Measurements from ENCODE around the gene SSTR4.

SSTR4 gene

GRCh38 chr20:23072892-23073586 is 37.9 kb downstream of the SSTR4 start:
- Histone ChIP-seq H3K36me3 (ENCODE audit: insufficient read depth) (no peaks in the 10 kb centered on the region), H3K4me3 (IDR thresholded peaks at IDR 0.05; ENCODE audit: insufficient read depth, low read depth, low read length) (no peak overlapping the region), H3K9ac (no peak overlapping the region), H3K4me1 (ENCODE audit: low read depth, poor library complexity, severe bottlenecking) (no peaks in the 10 kb centered on the region), H3K27ac (no peak overlapping the region), H3K4me2 (no peak overlapping the region), H4K20me1 (ENCODE audit: insufficient read depth) (no peaks in the 10 kb centered on the region), H3K79me2 (ENCODE audit: insufficient read depth, low read depth) (no peaks in the 10 kb centered on the region), H2AFZ (ENCODE audit: low read depth) (no peak overlapping the region), H3K27me3 (ENCODE audit: insufficient read depth, low read depth) (no peaks in the 10 kb centered on the region)
- TF ChIP-seq CTCF (conservative IDR thresholded peaks at IDR 0.05; ENCODE audit: low read depth, low read length) = no peak

DNA sequence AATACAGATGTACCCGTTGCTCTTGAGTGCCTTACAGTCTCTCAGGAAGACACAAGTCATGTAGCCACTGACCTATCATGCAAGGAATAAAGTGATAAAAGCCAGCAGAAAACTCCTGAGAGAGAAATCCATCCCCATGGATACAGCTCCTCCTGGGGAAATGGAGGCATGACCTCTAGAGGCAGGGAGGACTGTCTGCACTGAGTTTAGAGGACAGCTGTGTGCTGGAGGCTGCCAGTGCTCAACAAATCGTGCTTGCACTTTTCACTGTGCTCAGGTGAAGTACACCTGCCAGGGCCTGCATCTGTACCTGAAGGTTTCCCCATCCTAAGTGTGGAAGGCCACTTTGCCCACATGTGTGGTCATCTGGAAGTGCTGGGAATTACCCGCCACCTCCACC is 38.9 kb downstream of the SSTR4 start:
- Histone ChIP-seq H3K4me1 (ENCODE audit: low read depth, poor library complexity, severe bottlenecking) (no peaks in the 10 kb centered on the region), H4K20me1 (ENCODE audit: insufficient read depth) (no peaks in the 10 kb centered on the region), H2AFZ (ENCODE audit: low read depth) (no peak overlapping the region), H3K27me3 (ENCODE audit: insufficient read depth, low read depth) (no peaks in the 10 kb centered on the region), H3K4me2 (no peak overlapping the region), H3K79me2 (ENCODE audit: insufficient read depth, low read depth) (no peaks in the 10 kb centered on the region), H3K27ac (no peak overlapping the region), H3K36me3 (ENCODE audit: insufficient read depth) (no peaks in the 10 kb centered on the region), H3K9ac (no peak overlapping the region), H3K4me3 (IDR thresholded peaks at IDR 0.05; ENCODE audit: insufficient read depth, low read depth, low read length) (no peak overlapping the region)
- no peak for TF ChIP-seq CTCF (conservative IDR thresholded peaks at IDR 0.05; ENCODE audit: low read depth, low read length)

GRCh38 chr20:23077277-23077676 is 42.2 kb downstream of the SSTR4 start:
- Histone ChIP-seq H3K79me2 (ENCODE audit: insufficient read depth, low read depth) (no peaks in the 10 kb centered on the region), H3K4me3 (IDR thresholded peaks at IDR 0.05; ENCODE audit: insufficient read depth, low read depth, low read length) (no peak overlapping the region), H3K4me2 (no peak overlapping the region), H3K9ac (no peak overlapping the region), H2AFZ (ENCODE audit: low read depth) (no peak overlapping the region), H4K20me1 (ENCODE audit: insufficient read depth) (no peaks in the 10 kb centered on the region), H3K27me3 (ENCODE audit: insufficient read depth, low read depth) (no peaks in the 10 kb centered on the region), H3K36me3 (ENCODE audit: insufficient read depth) (no peaks in the 10 kb centered on the region), H3K4me1 (ENCODE audit: low read depth, poor library complexity, severe bottlenecking) (no peaks in the 10 kb centered on the region), H3K27ac (no peak overlapping the region)
- TF ChIP-seq CTCF (conservative IDR thresholded peaks at IDR 0.05; ENCODE audit: low read depth, low read length) = no peak

DNA sequence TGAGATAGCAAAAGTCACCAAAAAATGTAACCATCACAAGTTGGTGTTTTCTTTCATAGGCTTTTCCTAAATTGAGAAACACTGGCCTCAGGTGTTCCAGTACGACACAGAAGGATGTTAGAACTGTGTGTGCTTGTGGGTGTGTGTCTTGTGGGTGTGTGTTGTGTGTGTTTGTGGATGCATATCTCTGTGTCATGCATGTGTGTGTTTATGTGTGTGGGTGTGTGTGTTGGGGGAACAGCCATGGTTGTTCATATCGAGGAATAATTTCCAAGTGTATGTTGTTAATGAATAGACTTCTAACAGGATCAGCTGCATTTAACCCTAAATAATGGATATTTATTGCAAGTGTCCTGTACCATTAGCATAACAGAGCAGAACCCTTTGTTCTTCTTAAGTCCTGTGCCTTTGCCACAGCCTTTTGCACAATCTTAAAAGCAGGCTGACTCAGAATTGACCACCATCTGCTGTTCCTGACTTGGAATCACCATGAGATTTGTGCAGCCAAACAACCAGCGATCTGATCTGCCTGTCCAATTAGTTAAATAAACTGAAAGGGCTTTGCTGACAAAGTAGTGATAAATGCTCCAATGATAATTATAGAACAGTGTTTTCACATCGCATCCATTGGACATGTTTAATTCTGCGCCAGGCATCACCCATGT is 43.4 kb downstream of the SSTR4 start:
- no peak overlapping the region for H3K9ac ChIP-seq
- H3K27ac ChIP-seq = no peak overlapping the region
- no peaks in the 10 kb centered on the region for H3K36me3 ChIP-seq (ENCODE audit: insufficient read depth)
- TF ChIP-seq CTCF (conservative IDR thresholded peaks at IDR 0.05; ENCODE audit: low read depth, low read length) = no peak
- H3K4me3 ChIP-seq (IDR thresholded peaks at IDR 0.05; ENCODE audit: insufficient read depth, low read depth, low read length) = no peak overlapping the region
- H3K27me3 ChIP-seq (ENCODE audit: insufficient read depth, low read depth) = no peaks in the 10 kb centered on the region
- no peak overlapping the region for H2AFZ ChIP-seq (ENCODE audit: low read depth)
- no peaks in the 10 kb centered on the region for H3K4me1 ChIP-seq (ENCODE audit: low read depth, poor library complexity, severe bottlenecking)
- H3K4me2 ChIP-seq = no peak overlapping the region
- H3K79me2 ChIP-seq (ENCODE audit: insufficient read depth, low read depth) = no peaks in the 10 kb centered on the region
- H4K20me1 ChIP-seq (ENCODE audit: insufficient read depth) = no peaks in the 10 kb centered on the region
